Activated T-helper 2 cell treated with anti-CD3 and anti-CD28 coated beads, Interferon-gamma antibody, Interleukin-2, Interleukin-4, amounts not matched to agents 10 μg/mL and 5 μg/mL and 100 μg/mL, durations not matched to agents 14 hours and 24 hours and 36 hours (primary cell): Measurements from ENCODE around the gene CYP2W1. TPM values are rescaled to one million over a fixed set of nuclear protein-coding genes. Genes with fewer than 3 reads are reported as not detected.

Experiments
- DNase-seq: peaks from one replicate; pipeline ENCODE4 v3.0.0; 2021; ENCODE audit warnings: low spot score
- H3K27ac Mint-ChIP-seq: one replicate; pipeline ENCODE4 v1.8.0; 2021; ENCODE audit warnings: mixed read lengths
- H3K27me3 Mint-ChIP-seq: one replicate; pipeline ENCODE4 v1.8.0; 2021; ENCODE audit warnings: low read depth, mixed read lengths
- H3K36me3 Mint-ChIP-seq: one replicate; pipeline ENCODE4 v1.8.0; 2021; ENCODE audit warnings: low read depth, mixed read lengths
- H3K4me1 Mint-ChIP-seq: one replicate; pipeline ENCODE4 v1.8.0; 2021; ENCODE audit warnings: low read depth, mixed read lengths
- H3K4me3 Mint-ChIP-seq: one replicate; pipeline ENCODE4 v1.8.0; 2021; ENCODE audit warnings: low read depth, mild to moderate bottlenecking, moderate library complexity, mixed read lengths
- H3K9me3 Mint-ChIP-seq: one replicate; pipeline ENCODE4 v1.8.0; 2021; ENCODE audit warnings: mixed read lengths
- intact Hi-C: fragments of 100-400 bp; cut with micrococcal nuclease; formaldehyde crosslinking; loops from one replicate; pipeline ENCODE4 v1.15.1; 2023
- total RNA-seq: library from RNA; stranded (reverse); gene quantifications from 2 replicates; pipeline ENCODE4 v1.2.3, GENCODE V29; 2022

CYP2W1 gene
- total RNA-seq, 1 donor from 2014 or later: not detected

GRCh38 chr7:975702-976473 is 7.1 kb upstream of the CYP2W1 start:
- Mint-ChIP-seq H3K9me3 (no peaks in the 10 kb centered on the region), H3K4me1 (peaks cover 11% of the 10 kb centered on the region), H3K4me3 (peak overlapping the region; percentile 39), H3K36me3 (peaks cover 30% of the 10 kb centered on the region), H3K27me3 (no peaks in the 10 kb centered on the region), H3K27ac (no peak overlapping the region)
- DNase-seq: no peak
- intact Hi-C loops: loop anchor here (1.0 to 5.0 kb wide), 3 partner anchors 45 to 71 kb away; no protein-coding TSS in a partner anchor

DNA sequence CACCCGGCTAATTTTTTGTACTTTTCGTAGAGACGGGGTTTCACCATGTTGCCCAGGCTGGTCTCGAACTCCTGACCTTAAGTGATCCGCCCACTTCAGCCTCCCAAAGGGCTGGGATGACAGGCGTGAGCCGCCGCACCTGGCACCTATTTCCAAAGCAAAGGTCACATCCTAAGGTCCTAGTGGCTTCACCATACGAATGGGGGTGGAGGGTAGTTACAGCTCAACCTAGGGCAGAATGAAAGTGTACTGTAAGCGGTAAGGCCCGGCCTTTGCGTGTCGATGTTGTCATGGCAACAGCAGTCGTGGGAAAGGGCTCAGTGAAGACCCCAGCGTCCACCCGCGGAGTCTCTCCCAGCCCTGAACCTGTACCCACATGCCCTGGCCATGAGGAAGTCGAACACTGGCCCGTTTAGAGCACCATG is 6.1 kb upstream of the CYP2W1 start:
- Mint-ChIP-seq H3K27ac (no peak overlapping the region), H3K9me3 (no peaks in the 10 kb centered on the region), H3K4me1 (peaks cover 8% of the 10 kb centered on the region), H3K36me3 (peaks cover 24% of the 10 kb centered on the region), H3K4me3 (no peak overlapping the region), H3K27me3 (no peaks in the 10 kb centered on the region)
- DNase-seq: no peak
- intact Hi-C loops: loop anchor here (5.0 kb wide), 1 partner anchor 70 kb away; no protein-coding TSS in a partner anchor

- intact Hi-C loops: loop anchor here (5.0 kb wide), 1 partner anchor 70 kb away; no protein-coding TSS in a partner anchor
- no peak overlapping the region for H3K27ac Mint-ChIP-seq
- H3K4me1 Mint-ChIP-seq: peaks cover 8% of the 10 kb centered on the region
- H3K36me3 Mint-ChIP-seq: peaks cover 18% of the 10 kb centered on the region
- H3K9me3 Mint-ChIP-seq: no peaks in the 10 kb centered on the region
- H3K27me3 Mint-ChIP-seq: no peaks in the 10 kb centered on the region
- no peak overlapping the region for H3K4me3 Mint-ChIP-seq
- no peak for DNase-seq
Measured at GRCh38 chr7:977326-978048, 5.5 kb upstream of the CYP2W1 start.

DNA sequence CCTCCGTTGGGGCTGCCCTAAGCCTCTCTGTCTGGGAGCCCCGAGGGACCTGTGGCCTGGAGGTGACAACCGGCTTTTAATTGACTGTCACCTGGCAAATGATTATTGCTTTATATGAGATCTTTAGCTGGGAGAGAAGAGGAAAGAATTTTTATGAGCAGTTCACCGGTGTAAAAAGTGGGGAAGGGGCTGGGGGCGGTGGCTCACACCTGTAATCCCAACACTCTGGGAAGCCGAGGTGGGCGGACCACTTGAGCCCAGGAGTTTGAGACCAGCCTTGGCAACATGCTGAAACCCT is 5.0 kb upstream of the CYP2W1 start:
- Mint-ChIP-seq H3K36me3 (peaks cover 13% of the 10 kb centered on the region), H3K27me3 (no peaks in the 10 kb centered on the region), H3K4me3 (no peak overlapping the region), H3K9me3 (no peaks in the 10 kb centered on the region), H3K27ac (no peak overlapping the region), H3K4me1 (peaks cover 6% of the 10 kb centered on the region)
- intact Hi-C loops: loop anchor here (5.0 kb wide), 1 partner anchor 69 kb away; no protein-coding TSS in a partner anchor
- DNase-seq: no peak

DNA sequence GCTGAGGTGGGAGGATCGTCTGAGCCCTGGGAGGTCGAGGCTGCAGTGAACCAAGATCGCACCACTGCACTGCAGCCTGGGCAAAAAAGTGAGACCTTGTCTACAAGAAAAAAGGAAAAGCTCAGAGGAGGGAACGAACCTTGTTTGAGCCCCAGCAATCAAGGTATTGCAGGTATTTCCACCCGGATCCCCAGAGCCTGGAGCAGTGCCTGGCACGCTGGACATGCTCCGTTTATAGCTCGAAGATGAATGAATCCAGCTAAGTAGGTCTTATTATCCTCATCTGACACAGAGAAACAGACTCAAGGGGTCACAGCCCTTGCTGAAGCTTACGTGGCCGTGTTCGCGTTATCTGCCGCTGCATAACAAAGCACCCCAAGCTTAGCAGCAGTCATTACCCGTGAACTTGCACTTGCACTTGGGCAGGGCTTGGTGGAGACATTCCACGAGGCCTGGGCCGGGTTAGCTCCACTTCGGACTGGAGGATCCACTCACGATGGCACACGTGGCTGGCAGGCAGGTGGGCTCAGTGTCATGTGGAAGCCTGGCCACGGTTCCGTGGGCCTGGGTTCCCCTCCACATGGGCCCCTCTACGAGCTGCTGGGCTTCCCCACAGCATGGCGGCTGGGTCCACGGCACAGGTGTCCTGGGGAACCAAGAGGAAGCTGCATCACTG is 4.4 kb upstream of the CYP2W1 start:
- no peaks in the 10 kb centered on the region for H3K27me3 Mint-ChIP-seq
- H3K27ac Mint-ChIP-seq: no peak overlapping the region
- intact Hi-C loops: loop anchor here (5.0 kb wide), 1 partner anchor 69 kb away; no protein-coding TSS in a partner anchor
- DNase-seq: no peak
- peaks cover 8% of the 10 kb centered on the region for H3K36me3 Mint-ChIP-seq
- no peak overlapping the region for H3K4me3 Mint-ChIP-seq
- H3K4me1 Mint-ChIP-seq: peaks cover 2% of the 10 kb centered on the region
- H3K9me3 Mint-ChIP-seq: no peaks in the 10 kb centered on the region

- intact Hi-C loops: loop anchor here (5.0 kb wide), 1 partner anchor 68 kb away; no protein-coding TSS in a partner anchor
- DNase-seq: no peak
- H3K4me1 Mint-ChIP-seq: peaks cover 2% of the 10 kb centered on the region
- H3K27me3 Mint-ChIP-seq: no peaks in the 10 kb centered on the region
- H3K27ac Mint-ChIP-seq: no peak overlapping the region
- no peaks in the 10 kb centered on the region for H3K9me3 Mint-ChIP-seq
- no peak overlapping the region for H3K4me3 Mint-ChIP-seq
- peaks cover 8% of the 10 kb centered on the region for H3K36me3 Mint-ChIP-seq
Measured at GRCh38 chr7:979151-979550, 3.8 kb upstream of the CYP2W1 start.

DNA sequence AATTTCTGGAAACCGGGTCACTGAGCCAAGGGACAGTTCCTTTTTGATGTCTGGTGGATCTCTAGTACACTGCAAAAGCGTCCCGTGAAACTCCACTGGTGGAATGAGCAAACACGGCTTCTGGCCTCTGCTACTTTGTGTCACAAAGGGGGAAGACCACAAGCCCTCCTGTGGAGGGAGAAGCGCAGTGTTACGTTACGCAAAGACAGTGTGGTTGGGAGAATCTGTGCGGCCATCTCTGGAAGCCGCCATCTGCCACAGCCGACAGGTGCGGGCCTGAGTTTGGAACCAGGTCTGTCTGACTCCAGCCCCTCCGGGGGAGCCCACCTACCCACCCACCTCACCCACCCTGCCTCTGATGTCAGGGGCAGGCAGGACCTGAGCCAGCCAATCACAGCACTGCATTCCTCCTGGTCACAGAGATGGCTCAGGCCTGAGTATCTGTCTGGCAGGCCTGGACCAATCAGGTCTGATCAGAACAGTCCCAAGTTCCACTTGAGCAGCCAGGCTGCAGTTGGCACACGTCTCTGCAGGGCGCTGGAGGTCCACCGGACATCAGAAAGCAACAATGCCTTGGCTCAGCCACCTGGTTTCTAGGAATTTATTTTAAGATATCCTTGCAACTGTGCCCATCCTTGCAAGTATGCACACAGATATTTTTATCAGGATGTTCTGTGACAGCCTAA is 3.0 kb upstream of the CYP2W1 start:
- H3K36me3 Mint-ChIP-seq: no peaks in the 10 kb centered on the region
- intact Hi-C loops: loop anchor here (5.0 kb wide), 1 partner anchor 67 kb away; no protein-coding TSS in a partner anchor

GRCh38 chr7:981793-982510 is 1.0 kb upstream of the CYP2W1 start:
- Mint-ChIP-seq H3K27ac (no peak overlapping the region), H3K4me1 (no peaks in the 10 kb centered on the region), H3K27me3 (no peaks in the 10 kb centered on the region), H3K4me3 (no peak overlapping the region), H3K36me3 (no peaks in the 10 kb centered on the region), H3K9me3 (no peaks in the 10 kb centered on the region)
- intact Hi-C loops: no loop called here
- no peak for DNase-seq

More for the DNA sequence above, 3.0 kb upstream of the CYP2W1 start:
- H3K27ac Mint-ChIP-seq: no peak overlapping the region
- no peak for DNase-seq
- no peaks in the 10 kb centered on the region for H3K4me1 Mint-ChIP-seq
- H3K4me3 Mint-ChIP-seq: no peak overlapping the region
- H3K27me3 Mint-ChIP-seq: no peaks in the 10 kb centered on the region
- no peaks in the 10 kb centered on the region for H3K9me3 Mint-ChIP-seq

- no peak overlapping the region for H3K4me3 Mint-ChIP-seq
- intact Hi-C loops: no loop called here
Measured at GRCh38 chr7:982511-983003, 424 bp upstream of the CYP2W1 start.

GRCh38 chr7:983616-984071 is 663 bp downstream of the CYP2W1 start:
- no peak overlapping the region for H3K4me3 Mint-ChIP-seq
- no peaks in the 10 kb centered on the region for H3K4me1 Mint-ChIP-seq
- no peaks in the 10 kb centered on the region for H3K9me3 Mint-ChIP-seq
- no peak for DNase-seq
- no peak overlapping the region for H3K27ac Mint-ChIP-seq
- H3K27me3 Mint-ChIP-seq: no peaks in the 10 kb centered on the region
- intact Hi-C loops: no loop called here
- H3K36me3 Mint-ChIP-seq: no peaks in the 10 kb centered on the region

More at GRCh38 chr7:982511-983003, 424 bp upstream of the CYP2W1 start:
- Mint-ChIP-seq H3K9me3 (no peaks in the 10 kb centered on the region), H3K36me3 (no peaks in the 10 kb centered on the region), H3K27ac (no peak overlapping the region), H3K4me1 (no peaks in the 10 kb centered on the region), H3K27me3 (no peaks in the 10 kb centered on the region)
- DNase-seq: no peak

DNA sequence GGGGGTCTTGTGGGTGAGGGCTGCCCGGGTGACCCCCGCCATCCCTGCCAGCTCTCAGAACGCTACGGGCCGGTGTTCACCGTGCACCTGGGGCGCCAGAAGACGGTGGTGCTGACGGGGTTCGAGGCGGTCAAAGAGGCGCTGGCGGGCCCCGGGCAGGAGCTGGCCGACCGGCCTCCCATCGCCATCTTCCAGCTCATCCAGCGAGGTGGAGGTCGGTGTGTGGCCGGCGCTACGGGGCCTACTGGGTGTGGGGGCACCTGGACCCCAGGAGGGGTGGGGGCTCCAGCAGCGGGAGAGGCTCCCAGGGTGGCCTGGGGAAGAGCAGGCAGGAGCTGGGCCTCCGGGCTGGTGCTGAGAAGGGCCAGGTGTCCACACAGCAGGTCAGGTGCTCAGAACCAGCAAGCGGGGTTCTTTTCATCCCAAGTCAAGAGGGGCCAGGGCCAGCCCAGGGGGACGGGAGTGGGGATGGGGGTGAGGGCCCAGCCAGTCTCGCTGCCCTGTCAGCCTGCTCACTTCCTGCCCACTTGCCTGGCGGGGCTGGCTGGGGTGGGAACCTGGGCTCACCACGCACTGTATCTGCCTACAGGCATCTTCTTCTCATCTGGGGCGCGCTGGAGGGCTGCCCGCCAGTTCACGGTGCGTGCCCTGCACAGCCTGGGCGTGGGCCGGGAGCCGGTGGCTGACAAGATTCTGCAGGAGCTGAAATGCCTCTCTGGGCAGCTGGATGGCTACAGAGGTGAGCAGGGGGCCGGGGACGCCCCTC is 1.6 kb downstream of the CYP2W1 start:
- H3K4me3 Mint-ChIP-seq: no peak overlapping the region
- H3K4me1 Mint-ChIP-seq: no peaks in the 10 kb centered on the region
- H3K27ac Mint-ChIP-seq: no peak overlapping the region
- H3K27me3 Mint-ChIP-seq: no peaks in the 10 kb centered on the region
- no peaks in the 10 kb centered on the region for H3K36me3 Mint-ChIP-seq
- DNase-seq: no peak
- intact Hi-C loops: no loop called here
- H3K9me3 Mint-ChIP-seq: no peaks in the 10 kb centered on the region
